GM18858 (cell line): Measurements from ENCODE around the gene GOSR2.
"Not testable (repeated sequence)": the region's sequence is repeated elsewhere in the genome, so short reads cannot be mapped to it uniquely, and the experiment has no call there.

Experiments
- ATAC-seq: cut with Tn5 transposase; IDR thresholded peaks from one replicate; pipeline ENCODE4 v1.9.1; 2021; ENCODE audit not compliant: unreplicated experiment

GOSR2 gene

DNA sequence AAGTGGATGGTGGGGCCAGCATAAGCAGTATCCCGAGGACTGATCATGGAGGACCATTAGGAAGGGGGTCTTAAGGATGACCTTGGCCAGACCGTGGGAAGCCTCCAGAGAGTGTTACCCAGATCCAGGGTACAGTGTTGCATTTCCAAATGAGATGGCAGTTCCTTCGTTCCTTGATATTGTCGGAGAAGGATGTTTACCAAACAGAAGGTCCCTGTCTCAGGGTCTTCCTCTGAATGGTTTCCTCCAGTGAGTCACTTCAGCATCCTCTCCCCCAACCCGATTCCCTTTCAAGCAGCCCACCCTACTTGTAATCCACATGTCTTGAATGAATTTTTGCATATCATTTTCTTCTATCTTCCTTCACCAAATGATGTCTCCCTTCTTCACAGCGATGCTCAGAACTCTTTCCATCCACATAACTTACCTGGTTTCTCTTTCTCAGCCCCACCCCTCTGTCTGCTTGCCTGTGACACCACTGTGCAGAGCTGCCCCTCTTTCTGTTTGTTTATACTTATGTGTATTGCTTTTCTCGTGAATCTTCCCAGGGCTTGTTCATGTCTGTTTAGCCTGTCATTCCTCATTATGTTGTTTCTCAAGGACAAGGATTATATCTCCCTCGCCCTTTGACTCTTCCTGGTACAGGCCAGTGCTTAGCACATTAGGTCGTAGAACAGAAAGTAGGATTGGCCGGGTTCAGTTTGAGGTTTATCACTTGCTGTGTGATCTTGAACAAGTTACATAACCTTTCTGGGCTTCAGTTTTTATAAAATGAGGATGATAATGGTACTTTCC lies 5.7 kb downstream of the GOSR2 start:
- no peak for ATAC-seq

DNA sequence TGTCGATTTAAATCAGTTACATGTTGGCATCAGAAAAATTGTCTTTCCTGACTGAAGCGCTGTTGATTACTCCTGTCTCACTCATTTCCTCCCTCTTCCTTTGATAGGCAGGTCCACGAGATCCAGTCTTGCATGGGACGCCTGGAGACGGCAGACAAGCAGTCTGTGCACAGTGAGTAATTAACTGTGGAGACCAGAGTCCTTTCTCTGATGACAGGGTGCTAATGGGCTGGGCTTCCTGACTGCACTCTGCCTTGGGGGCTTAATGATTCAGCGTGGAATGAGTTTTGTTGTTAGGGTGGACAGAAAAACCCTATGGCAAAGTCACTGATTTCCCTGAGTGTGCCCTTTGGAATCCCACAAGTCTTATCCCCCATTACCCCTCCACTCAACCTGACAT lies 6.5 kb downstream of the GOSR2 start:
- no peak for ATAC-seq

DNA sequence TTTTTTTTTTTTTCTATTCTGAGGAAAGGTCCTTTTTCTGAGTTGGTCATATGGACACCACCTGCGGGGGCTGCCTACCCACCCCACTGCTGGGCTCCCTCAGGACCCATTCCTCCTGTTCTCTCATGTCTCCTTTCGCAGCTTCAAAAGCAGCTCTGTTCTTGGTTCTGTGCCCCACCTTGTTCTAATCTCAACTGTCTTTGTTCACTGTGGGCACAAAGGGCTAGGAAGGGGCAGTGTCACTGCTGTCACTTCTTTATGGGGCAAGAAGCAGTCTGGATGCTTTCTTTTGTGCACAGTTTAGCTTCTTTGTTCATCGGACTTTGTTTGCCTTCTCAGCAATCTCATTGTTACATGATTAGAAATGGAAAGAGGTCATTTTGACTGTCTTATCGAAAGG lies 7.1 kb downstream of the GOSR2 start:
- no peak for ATAC-seq

DNA sequence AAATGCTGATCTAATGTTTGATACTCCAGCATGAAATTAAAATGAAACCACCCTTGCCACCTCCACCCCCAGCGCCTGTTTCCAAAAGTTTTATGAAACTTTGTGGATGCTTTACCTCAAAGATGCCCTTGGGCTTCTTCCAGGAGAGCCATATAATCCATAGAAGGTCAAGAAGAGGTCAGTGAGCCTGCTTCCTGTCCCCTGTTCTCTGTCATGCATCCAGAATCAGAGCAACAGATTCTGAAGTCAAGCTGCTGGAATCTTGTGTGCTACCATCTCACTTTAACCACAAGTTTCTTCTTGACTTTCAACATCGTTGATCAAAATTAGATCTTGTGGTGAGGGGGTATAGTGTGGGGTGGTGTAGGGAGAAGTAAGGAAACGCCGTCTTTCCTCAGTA lies 8.6 kb downstream of the GOSR2 start:
- ATAC-seq, result no peak

DNA sequence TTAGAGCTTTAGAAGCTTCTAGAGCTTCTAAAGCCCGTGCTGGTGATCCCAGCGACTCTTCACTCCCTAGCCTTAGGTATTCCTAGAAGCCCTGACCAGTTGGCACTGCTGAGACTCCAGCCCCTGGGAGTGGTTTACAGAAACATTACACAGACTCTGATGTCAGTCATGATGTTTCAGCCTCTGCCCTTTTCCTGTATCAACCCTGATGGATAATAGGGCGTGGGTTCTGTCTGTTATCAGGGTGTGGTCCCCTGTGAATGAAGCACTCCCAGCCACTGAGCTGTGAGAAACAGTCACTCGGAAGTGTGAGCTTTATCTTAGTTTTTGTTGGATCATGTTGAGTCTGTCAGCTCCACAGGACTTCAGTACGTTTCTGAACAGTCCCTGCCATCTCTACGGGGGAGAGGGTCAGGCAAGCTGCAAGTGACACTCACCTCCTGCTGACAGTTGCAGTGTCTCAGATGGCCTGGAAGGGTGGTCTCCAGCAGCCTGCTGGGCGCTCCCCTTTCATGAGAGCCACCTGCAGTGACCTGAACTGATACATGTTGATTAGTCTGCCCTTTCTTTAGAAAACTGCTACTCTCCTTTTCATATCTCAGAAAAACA lies 12.8 kb downstream of the GOSR2 start:
- ATAC-seq, result no peak

GRCh38 chr17:46940692-46941404 lies 17.9 kb downstream of the GOSR2 start:
- ATAC-seq, result no peak

- ATAC-seq, result no peak
Observed at GRCh38 chr17:46942441-46943217, 19.7 kb downstream of the GOSR2 start.

GRCh38 chr17:46943218-46943500 lies 20.2 kb downstream of the GOSR2 start:
- ATAC-seq, result no peak

- ATAC-seq, result no peak
Observed at GRCh38 chr17:46943501-46944393, 20.8 kb downstream of the GOSR2 start.

GRCh38 chr17:46944931-46945330 lies 22.0 kb downstream of the GOSR2 start:
- no peak for ATAC-seq

- no peak for ATAC-seq
Observed at GRCh38 chr17:46947216-46947615, 24.3 kb downstream of the GOSR2 start.

GRCh38 chr17:46948544-46948943 lies 25.6 kb downstream of the GOSR2 start:
- ATAC-seq, result no peak

DNA sequence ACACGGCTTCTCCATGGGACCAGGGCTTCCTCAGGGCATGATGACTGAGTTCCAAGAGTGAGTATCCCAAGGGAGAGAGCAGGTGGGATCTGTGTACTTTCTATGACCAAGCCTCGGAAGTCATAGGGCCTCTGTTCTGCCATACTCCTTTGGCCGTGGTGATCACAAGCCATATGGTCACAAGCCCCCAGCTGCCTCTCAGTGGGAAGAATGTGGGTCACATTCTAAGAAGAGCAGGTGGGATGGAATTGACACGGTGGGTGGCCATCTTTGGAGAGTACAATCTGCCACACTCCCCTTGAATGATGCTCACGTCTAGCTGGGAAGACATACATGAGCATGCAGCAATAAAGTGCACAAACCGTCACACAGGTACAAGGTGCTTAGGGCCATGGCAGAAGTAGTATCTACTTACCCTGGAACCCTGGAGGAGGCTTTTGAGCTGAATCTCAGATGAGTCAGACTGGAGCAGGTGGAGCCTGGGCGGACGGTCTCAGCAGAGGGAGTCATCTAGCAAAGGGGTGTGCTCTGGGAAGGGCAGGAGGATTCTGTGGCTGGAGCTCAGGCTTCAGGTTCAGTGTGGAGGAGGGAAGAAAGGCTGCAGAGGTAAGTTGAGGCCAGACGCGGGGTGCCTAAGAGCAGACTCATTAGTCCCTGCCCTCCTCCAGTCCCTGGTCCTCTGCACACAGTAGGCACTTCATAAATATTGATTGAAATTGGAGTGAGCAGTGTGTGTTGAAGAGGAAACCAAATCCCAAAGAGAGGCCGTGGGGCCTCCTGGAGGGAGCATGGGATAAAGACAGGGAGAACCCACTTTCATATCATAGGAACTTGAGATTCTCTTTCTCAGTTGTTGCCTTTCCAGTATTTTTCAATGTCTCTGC lies 26.6 kb downstream of the GOSR2 start:
- ATAC-seq, result no peak

DNA sequence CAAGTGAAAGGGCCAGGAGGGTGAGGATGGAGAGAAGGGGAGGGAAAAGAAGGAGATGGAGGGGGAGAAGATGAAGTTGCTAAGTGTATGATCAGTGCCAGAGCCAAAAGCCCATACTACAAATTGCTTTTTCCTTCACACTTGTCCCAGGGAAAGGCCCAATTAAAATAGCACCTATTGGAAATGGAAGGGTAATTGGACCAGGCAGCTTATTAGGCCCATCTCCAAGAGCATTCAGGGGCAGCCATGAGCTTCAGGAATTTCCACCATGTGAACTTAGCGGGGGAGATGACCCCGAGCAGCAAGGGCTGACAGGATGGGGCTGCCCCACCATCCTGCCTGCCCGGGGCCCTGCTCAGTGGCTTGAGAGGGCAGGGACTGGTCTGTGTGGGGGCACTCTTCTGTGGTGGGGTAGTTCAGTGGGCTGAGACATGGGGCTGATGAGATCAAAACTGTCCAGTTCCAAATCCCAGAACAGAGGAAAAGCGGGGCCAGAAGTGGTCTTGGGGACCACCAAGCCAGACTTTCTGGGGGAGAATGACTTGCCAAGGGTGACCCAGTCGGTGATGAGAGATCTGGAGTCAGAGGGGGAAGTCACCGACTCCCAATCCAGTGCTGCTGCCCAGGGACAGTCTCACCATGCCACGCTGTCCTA lies 27.5 kb downstream of the GOSR2 start:
- ATAC-seq, result no peak

DNA sequence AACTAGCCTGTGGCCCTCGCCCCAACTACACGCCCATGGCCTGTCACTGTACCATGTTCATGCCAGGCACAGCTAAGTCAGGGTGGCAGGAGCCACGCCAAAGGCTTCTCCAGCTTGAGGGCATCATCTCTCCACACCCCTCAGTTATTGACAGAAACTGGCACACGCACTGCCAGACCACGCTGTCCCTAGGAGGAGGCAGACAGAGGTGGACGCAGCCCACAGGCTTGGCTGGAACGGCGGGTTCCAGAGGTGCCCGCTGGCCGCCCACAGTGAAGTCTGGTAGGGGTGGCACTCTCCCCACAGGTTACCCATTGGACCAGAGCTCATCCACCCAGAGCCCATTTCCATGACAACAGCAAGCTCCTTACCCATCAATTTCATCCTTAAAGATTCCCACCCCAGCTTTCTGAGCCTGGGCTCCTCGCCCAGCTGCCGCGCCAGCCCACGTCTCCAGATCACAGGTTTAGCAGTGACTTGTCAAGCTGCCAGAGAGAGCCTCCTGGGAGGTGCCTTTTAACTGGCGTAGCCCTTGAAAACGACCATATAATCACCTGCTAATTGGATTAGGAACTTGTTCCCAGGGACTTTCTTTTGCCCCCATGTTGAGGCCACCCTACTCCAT lies 28.1 kb downstream of the GOSR2 start:
- ATAC-seq, result no peak

GRCh38 chr17:46951706-46952105 lies 28.7 kb downstream of the GOSR2 start:
- ATAC-seq, result no peak

DNA sequence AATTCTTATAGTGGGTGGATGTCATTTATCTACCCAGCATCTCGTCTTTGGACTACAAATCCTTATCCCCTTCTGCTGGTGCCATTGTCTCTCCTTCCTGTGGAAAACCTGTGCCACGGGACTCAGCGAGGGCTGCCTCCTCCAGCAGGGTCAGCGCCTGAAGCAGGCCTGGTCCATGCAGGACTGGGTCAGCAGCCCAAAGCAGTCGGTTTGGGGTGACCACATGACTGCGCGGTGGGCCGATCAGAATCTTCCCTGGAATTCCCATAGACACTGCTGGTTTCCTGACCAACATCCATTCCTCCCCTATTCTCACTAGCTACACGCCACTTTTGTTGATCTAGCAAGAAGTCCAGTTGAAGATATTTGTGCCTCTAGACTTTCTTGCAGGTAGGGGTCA lies 29.2 kb downstream of the GOSR2 start:
- ATAC-seq, result no peak

DNA sequence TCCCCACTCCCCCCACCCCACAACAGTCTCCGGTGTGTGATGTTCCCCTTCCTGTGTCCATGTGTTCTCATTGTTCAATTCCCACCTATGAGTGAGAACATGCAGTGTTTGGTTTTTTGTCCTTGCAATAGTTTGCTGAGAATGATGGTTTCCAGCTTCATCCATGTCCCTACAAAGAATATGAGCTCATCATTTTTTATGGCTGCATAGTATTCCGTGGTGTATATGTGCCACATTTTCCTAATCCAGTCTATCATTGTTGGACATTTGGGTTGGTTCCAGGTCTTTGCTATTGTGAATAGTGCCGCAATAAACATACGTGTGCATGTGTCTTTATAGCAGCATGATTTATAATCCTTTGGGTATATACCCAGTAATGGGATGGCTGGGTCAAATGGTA lies 30.2 kb downstream of the GOSR2 start:
- ATAC-seq, result not testable (repeated sequence)
